NK-92 (cell line): ENCODE results near the gene DTD2.
"Not testable (repeated sequence)": the region's sequence is repeated elsewhere in the genome, so short reads cannot be mapped to it uniquely, and the experiment has no call there.

ENCODE experiments used
- DNase-seq: peaks from one replicate; lab custom pipeline; 2025; ENCODE audit not compliant: unreplicated experiment; lab: John Stamatoyannopoulos, UW

Gene DTD2

DNA sequence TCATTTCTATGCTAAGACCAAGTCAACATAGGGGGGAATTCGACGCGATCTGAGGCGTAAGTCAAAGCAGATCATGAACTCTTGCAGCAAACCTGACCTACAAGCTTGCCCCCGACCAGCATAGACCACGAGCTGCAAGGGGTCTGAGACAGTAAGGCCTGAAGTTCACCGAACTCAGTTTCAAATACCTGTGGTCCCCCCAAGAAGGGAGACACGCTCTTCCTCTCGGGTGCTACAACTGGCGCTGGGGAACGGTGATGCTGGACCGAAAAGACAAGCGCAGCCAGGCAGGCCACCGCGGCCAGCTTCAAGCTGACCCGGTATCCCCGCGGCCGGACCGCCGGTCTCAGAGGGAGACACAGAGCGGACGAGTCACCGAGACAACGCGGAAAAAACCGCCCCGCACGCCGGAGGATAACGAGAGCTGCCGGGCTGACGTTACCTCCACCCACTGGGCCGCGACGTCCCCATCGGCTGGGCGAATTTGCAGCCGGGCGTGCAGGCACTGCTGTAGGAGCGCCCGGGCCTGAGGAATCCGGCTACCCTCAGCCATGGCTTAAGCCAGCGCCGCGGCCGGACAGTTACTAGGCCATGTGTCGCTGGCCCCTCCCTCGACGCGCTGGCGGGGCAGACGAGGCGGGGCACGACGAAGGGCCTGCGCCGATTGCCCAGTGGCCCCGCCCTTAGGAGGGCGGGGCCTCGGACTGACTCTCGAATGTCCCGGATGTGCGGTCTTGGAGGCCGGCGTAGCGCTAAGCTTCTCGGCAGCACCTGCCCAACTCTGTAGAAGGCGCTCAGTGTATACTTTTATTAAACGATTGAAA, at the start of gene DTD2:
Gene DTD2 (minus strand): TSS at position 666 of the 824 bp plus-strand sequence. CDS start 113 bp downstream, at position 553.
- peak; percentile 46 for DNase-seq

DNA sequence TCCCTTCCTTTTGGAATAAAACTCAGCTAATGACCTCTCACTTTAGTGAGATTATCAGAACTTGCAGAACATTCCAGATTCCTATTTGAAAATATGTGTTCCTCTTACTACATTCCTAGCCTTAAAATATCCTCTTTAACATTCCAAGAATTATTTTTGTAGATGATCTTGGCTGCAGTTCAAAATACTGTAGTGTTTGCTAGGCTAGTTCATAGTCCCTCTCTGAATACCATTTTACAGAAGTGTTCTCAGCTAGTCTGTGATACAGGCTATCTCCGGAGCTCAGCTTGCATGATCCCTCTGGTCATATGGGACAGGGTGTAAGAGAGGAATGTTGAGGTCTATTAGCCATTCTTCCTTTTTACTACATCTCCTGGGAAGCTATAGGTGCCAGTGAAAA, 48.1 kb upstream of the DTD2 start:
- no peak for DNase-seq

- no peak for DNase-seq
These were observed 44.6 kb upstream of the DTD2 start for GRCh38 chr14:31501870-31502269.

DNA sequence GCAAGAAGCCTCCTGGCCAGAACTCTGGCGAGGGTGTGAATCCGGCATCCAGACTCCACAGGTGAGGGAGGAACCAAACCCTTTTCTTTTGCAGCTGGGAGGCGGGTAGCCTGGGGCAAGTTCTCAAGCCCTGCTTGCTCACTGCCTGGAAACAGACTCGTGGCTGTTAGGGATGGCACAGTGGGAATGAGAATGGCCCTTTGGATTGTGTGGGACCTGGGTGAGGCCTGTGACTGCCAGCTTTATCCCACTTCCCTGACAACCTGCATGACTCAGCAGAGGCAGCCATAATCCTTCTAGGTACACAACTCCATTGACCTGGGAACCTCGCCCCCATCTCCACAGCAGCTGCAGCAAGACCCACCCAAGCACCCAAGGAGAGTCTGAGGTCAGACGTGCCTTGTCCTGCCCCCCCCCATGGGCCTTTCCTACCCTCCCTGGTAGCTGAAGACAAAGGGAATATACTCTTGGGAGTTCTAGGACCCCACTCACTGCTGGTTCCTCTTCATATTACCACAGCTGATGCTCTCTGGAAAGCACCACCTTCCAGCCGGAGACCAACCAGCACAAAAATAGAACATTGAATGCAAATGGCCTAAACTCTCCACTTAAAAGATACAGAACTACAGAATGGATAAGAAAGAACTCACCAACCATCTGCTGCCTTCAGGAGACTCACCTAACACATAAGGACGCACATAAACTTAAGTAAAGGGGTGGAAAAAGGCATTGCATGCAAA, 35.6 kb upstream of the DTD2 start:
- no peak for DNase-seq

DNA sequence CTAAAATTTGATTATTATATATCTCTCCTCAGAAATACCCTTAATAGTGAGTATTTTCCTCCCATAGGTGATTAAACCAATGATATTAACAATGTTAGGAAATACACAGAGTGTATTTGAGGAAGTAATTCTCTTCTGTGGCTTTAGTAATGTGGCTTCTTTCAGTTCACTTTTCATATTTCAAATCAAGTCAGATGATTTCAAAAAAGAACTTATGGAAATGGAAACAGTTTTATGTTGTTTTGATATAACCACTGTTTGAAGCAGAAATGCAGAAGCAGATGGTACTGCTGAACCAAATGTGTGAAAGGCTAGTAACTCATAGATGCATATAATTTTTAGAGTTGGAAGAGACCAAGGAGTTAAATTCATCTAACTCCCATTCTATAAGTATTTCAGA, 32.4 kb upstream of the DTD2 start:
- no peak for DNase-seq

DNA sequence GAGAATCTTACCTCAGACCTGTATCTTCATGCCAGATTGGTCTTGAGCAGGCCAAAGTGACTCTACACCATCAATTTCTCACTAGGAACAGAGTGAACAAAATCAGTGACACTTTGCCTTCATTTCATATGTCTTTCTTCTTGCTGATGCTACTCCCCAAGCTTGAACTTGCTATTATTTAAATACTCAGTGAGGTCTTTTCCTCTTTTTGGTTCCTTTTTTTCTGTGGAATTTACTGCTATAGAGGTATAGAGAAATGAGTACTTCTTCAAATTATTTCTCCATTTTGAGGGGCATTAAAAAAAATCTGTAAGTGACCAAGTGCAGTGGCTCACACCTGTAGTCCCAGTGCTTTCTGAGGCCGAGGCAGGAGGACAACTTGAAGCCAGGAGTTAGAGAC, 30.6 kb upstream of the DTD2 start, which contains the start of gene GPR33:
Gene GPR33 (minus strand): TSS at position 154 of the 400 bp plus-strand sequence. CDS start 4,074 bp downstream, outside the sequence.
- DNase-seq: no peak

GRCh38 chr14:31486764-31487163, 29.5 kb upstream of the DTD2 start:
- no peak for DNase-seq

GRCh38 chr14:31484754-31485153, 27.4 kb upstream of the DTD2 start:
- no peak for DNase-seq

DNA sequence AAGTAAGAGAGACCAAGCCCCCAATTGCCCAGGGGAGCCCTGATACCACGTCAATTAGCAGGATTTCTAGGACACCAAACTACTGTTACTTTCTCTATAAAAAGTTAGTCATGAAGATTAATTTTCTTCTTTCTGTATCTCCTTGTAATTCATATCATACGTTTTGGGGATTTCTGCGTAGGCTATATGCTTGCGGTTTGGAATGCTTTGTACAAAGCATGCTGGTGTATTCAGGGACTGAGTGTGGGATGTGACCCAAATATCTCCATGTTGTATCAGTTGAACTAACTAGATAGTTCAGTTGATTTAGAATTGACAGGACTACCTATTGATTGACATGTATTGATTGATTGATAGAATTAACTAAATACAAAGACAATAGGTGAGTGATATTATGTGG, 22.9 kb upstream of the DTD2 start:
- no peak for DNase-seq

DNA sequence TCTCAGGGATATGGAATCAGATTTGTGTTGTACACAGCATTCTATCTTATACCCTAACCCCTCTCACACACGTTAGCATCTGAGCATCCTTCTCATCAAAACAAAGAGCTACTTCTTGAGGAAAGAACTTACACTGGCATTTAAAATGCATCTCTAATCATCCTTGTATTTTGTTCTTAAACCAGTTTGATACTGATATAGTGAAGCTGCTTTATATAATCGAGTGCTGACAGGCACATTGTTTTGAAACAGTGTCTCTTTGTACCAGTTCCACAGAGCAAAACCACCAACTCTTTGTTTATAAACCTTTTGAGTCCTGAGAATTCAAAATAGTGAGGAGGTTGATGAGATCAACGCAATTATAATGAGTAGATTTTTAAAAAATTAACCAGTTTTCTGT, 21.7 kb upstream of the DTD2 start:
- no peak for DNase-seq

GRCh38 chr14:31477248-31477647, 19.9 kb upstream of the DTD2 start:
- no peak for DNase-seq

DNA sequence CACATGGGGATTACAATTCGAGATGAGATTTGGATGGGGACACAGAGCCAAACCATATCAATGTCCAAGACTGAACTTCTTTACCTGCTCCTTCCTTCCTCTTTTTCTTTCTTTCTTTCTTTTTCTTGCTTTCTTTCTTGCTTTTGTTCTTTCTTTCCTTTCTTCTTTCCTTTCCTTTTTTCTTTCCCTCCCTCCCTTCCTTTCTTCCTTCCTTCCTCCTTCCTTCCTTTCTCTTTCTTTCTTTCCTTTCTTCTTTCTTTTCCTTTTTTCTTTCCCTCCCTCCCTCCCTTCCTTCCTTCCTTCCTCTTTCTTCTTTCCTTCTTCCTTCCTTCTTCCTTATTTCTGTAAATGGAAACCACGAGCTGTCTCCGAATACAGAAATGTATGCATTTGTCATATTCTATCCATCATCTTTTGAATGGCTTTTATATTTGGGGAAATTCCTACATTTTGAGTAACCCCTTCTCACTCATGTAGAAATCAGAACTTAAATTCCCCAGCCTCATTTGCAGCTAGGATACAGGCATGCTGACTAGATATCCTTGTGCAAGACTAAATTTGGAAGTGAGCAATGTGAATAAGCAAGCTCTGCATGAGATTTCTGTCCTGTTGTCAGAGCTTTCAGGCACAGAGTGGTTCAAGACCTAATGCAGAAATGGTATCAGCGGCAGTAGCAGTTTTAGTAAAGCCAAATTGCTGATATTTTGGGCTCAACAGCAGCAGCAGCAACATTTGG, 19.0 kb upstream of the DTD2 start:
- no peak for DNase-seq

DNA sequence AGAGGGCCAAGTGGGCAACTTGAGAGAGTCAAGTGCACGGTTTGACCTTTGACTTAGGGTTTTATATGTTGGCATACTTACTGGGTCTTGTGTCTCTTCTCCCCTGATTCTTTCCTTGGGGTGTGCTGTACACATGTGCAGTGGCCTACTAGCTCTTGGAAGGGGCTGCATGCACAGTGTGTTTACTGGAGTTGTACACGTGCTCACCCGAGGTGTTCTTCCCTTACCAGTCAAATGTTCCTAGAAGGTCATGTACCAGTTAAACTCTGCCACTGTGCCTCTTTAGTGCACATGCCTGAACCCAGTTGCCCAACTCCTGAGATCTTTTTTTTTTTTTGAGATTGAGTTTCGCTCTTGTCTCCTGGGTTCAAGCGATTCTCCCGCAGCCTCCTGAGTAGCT, 9.2 kb upstream of the DTD2 start:
- DNase-seq: no peak

DNA sequence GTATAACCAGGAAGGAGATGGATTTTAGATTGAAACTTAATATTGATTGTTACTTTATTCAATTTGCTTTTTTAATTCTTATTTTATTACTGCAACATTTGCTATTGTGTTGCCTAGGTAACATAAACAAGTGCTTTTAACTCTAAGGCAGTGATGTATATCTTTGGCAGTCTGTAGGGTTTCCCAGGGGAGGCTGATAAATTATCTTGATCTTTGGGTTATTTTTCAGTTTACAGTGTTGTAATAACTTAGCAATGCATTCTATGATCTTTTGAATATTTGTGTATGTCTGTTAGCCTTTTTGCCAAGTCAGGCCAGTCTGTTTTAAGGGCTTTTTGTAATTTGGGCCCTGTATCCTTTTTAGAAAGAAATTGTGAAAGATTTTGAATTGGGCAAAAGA, 7.8 kb upstream of the DTD2 start:
- DNase-seq: no peak

DNA sequence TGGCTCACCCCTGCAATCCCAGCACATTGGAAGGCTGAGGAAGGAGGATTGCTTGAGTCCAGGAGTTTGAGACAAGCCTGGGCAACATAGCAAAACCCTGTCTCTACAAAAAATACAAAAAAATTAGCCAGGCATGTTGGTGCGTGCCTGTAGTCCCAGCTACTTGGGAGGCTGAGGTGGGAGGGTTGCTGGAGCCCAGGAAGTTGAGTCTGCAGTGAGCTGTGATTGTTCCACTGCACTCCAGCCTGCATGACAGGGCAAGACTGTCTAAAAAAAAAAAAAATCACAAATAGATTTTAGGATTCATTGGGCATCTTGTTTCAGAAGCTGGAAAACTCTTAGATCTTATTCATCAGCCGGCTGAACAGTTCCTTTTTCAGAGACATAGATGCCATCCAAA, 5.1 kb upstream of the DTD2 start:
- not testable (repeated sequence) for DNase-seq

DNA sequence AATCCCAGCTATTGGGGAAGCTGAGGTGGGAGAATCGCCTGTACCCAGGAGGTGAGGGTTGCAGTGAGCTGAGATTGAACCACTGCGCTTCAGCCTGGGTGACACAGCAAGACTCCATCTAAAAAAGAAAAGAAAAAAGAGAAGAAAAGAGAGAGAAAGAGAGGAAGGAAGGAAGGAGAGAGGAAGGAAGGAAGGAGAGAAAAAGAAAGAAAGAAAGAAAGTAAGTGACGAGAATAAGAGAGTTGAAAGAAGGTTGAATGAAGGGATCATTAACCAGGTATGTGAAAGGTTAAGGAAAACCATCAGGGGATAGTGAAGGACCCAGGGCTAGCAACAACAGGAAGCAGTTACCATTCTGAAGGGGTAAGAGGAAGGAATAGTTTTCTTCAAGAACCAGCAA, 4.2 kb upstream of the DTD2 start:
- DNase-seq: no peak

- no peak for DNase-seq
These were observed 656 bp upstream of the DTD2 start for GRCh38 chr14:31457665-31458659.

GRCh38 chr14:31449971-31450610, 7.2 kb downstream of the DTD2 start:
- DNase-seq: no peak

- DNase-seq: no peak
These were observed 8.2 kb downstream of the DTD2 start for GRCh38 chr14:31449136-31449535.

DNA sequence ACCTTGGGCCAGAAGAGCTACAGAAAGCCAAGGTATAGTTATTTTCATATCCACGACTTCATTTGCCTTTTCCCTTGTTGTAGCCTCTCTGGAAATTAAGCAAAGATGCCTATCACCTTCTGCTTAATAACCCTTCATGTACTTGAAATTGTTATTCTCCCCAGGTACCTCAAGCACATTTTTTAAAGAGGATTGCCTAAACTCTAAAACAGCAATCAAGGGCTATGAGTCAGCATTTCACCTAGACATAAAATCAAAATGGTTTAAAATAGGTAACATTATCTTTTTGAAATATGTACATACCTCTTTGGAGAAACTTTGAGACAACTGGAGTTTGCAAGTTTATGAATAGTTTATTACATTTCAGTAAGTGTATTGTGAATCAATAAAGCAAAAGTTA, 11.6 kb downstream of the DTD2 start:
- DNase-seq: no peak
